ENCODE data around the gene PPARA. TPM values are rescaled to one million over a fixed set of nuclear protein-coding genes. Genes with fewer than 3 reads are reported as not detected.

The PPARA gene
- total and polyA plus RNA-seq, 11 donors = 21.1 to 96.4 (median 80.4) TPM

- Histone ChIP-seq H3K36me3 (peaks cover 0 to 57% (median 39%) of the 10 kb centered on the region in 9 donors), H3K4me3 (no peak overlapping the region), H3K4me1 (peaks cover 0 to 43% (median 18%) of the 10 kb centered on the region in 12 donors), H3K27ac (peak overlapping the region in 11 of 12 donors; percentile 0 to 86 (median 69)), H3K27me3 (no peaks in the 10 kb centered on the region), H3K9me3 (peaks cover 0 to 7% (median 0%) of the 10 kb centered on the region in 12 donors)
- TF ChIP-seq, protein P1, sequence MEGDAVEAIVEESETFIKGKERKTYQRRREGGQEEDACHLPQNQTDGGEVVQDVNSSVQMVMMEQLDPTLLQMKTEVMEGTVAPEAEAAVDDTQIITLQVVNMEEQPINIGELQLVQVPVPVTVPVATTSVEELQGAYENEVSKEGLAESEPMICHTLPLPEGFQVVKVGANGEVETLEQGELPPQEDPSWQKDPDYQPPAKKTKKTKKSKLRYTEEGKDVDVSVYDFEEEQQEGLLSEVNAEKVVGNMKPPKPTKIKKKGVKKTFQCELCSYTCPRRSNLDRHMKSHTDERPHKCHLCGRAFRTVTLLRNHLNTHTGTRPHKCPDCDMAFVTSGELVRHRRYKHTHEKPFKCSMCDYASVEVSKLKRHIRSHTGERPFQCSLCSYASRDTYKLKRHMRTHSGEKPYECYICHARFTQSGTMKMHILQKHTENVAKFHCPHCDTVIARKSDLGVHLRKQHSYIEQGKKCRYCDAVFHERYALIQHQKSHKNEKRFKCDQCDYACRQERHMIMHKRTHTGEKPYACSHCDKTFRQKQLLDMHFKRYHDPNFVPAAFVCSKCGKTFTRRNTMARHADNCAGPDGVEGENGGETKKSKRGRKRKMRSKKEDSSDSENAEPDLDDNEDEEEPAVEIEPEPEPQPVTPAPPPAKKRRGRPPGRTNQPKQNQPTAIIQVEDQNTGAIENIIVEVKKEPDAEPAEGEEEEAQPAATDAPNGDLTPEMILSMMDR (IDR thresholded peaks at IDR 0.05) = no peak
- TF ChIP-seq POLR2A (IDR thresholded peaks at IDR 0.05) = no peak
- WGBS, 4 donors = 73 to 85% (median 77%) methylated on average over 17 of the region's 17 CpGs
- DNase-seq (peak in 4 of 5 donors; percentile 49 to 82 (median 66)), ATAC-seq (peak; percentile 56 to 77 (median 64))
- intact Hi-C loops (cut with DNase I) = loop anchor here in 1 of 10 donors (5.0 kb wide), 1 partner anchor 148 kb away; no protein-coding TSS in a partner anchor
Measured at GRCh38 chr22:46290121-46290842, 140.0 kb downstream of the PPARA start.

GRCh38 chr22:46290843-46291785 is 140.8 kb downstream of the PPARA start:
- peaks cover 0 to 7% (median 0%) of the 10 kb centered on the region in 12 donors for H3K9me3 ChIP-seq
- WGBS, 4 donors = 90 to 93% (median 92%) methylated on average over 22 to 23 of the region's 23 CpGs
- peaks cover 0 to 49% (median 31%) of the 10 kb centered on the region in 9 donors for H3K36me3 ChIP-seq
- no peak overlapping the region for H3K4me3 ChIP-seq
- TF ChIP-seq, protein P1 (IDR thresholded peaks at IDR 0.05) = no peak
- no peak for TF ChIP-seq POLR2A (IDR thresholded peaks at IDR 0.05)
- H3K27ac ChIP-seq = peak overlapping the region in 9 of 12 donors; percentile 28 to 86 (median 69)
- no peaks in the 10 kb centered on the region for H3K27me3 ChIP-seq
- no peak for DNase-seq
- ATAC-seq = no peak
- intact Hi-C loops (cut with DNase I) = loop anchor here in 1 of 10 donors (5.0 kb wide), 1 partner anchor 149 kb away; no protein-coding TSS in a partner anchor
- H3K4me1 ChIP-seq = peaks cover 0 to 50% (median 25%) of the 10 kb centered on the region in 12 donors

DNA sequence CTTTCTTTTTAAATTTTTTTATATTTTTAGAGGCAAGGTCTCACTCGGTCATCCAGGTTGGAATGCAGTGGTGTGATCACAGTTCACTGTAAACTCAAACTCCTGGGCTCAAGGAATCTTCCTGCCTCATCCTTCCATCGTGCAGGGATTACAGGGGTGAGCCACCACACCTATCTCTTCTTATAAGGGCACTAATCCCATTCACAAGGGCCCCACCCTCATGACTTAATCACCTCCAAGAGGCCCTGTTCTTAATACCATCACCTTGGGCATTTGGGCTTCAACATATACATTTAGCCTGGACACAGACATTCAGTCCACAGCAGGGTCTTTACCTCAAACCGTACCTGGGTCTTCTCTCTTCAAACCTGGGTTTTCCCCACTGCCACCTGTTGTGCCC is 141.8 kb downstream of the PPARA start:
- peak overlapping the region in 1 of 12 donors; percentile 87 for H3K27ac ChIP-seq
- no peak for ATAC-seq

More for the DNA sequence above, 141.8 kb downstream of the PPARA start:
- intact Hi-C loops (cut with DNase I) = loop anchor here in 1 of 10 donors (5.0 kb wide), 1 partner anchor 150 kb away; no protein-coding TSS in a partner anchor
- Histone ChIP-seq H3K36me3 (peaks cover 0 to 38% (median 20%) of the 10 kb centered on the region in 9 donors), H3K4me1 (peaks cover 0 to 55% (median 30%) of the 10 kb centered on the region in 12 donors), H3K27me3 (no peaks in the 10 kb centered on the region), H3K9me3 (peaks cover 0 to 7% (median 0%) of the 10 kb centered on the region in 12 donors), H3K4me3 (no peak overlapping the region)
- WGBS, 4 donors = 93 to 100% (median 97%) methylated on average over 3 of the region's 3 CpGs
- TF ChIP-seq, protein P1 (IDR thresholded peaks at IDR 0.05) = no peak
- TF ChIP-seq POLR2A (IDR thresholded peaks at IDR 0.05) = no peak
- DNase-seq = no peak
